ENCODE results near the gene TTPAL. TPM values are rescaled to one million over a fixed set of nuclear protein-coding genes. Genes with fewer than 3 reads are reported as not detected.
"Not testable (repeated sequence)": the region's sequence is repeated elsewhere in the genome, so short reads cannot be mapped to it uniquely, and the experiment has no call there.

Gene TTPAL
- polyA plus RNA-seq, 1 of the 3 experiments (the other 2 are of a cell fraction), result 5.7 TPM

- H3K4me3 ChIP-seq (ENCODE audit: low read depth in 2 of 2, low read length in 1 of 2); H3K36me3 ChIP-seq (replicated peaks in 1 of 2; ENCODE audit: control insufficient read depth in 1 of 2, insufficient read depth in 2 of 2, low read length in 1 of 2); DNase-seq; H3K27me3 ChIP-seq (ENCODE audit: insufficient read depth); H3K9ac ChIP-seq; H3K9me3 ChIP-seq; H3K9me2 ChIP-seq; H3F3A ChIP-seq (replicated peaks; ENCODE audit: insufficient read depth); H3K4me2 ChIP-seq; H4K20me1 ChIP-seq (ENCODE audit: insufficient read depth); POLR2A ChIA-PET; H2AFZ ChIP-seq (ENCODE audit: low read depth); H3K27ac ChIP-seq (ENCODE audit: low read depth in 2 of 2, low read length in 1 of 2): not testable (repeated sequence)
- Histone ChIP-seq H3K4me1 (ENCODE audit: control insufficient read depth in 1 of 2, insufficient read depth in 2 of 2, low read depth in 1 of 2, low read length in 1 of 2) (peaks cover 0 to 15% of the 10 kb centered on the region in 2 experiments; a peak in 2 of 4 replicates), H3K79me2 (ENCODE audit: insufficient read depth) (peaks cover 15% of the 10 kb centered on the region; the same call in 1 of the 2 replicates)
- CTCF ChIA-PET, result interaction anchor here (1.4 to 5.9 kb wide), 9 partner anchors 11 to 256 kb away, joined by 4 to 44 read pairs (median 13); partner anchors contain the start of gene FITM2
- WGBS (ENCODE audit: low lambda C conversion rate), result 82% methylated on average over 9 of the region's 9 CpGs
Measured at GRCh38 chr20:44472283-44472682, 3.4 kb upstream of the TTPAL start.

- H3K4me2 ChIP-seq, result peak overlapping the region; percentile 85
- H3K79me2 ChIP-seq (ENCODE audit: insufficient read depth), result peaks cover 29% of the 10 kb centered on the region; the same call in 1 of the 2 replicates
- ChIA-PET CTCF (interaction anchor here (0.6 to 2.3 kb wide), 12 partner anchors 47 to 285 kb away, joined by 3 to 13 read pairs (median 4); partner anchors contain the start of gene SERINC3), POLR2A (interaction anchor here (0.6 to 1.1 kb wide), 3 partner anchors 10 to 110 kb away, joined by 4 to 9 read pairs (median 6); partner anchors contain the start of gene SERINC3)
- peak overlapping the region; percentile 72 to 89; a peak in 2 of 4 replicates for H3K27ac ChIP-seq (ENCODE audit: low read depth in 2 of 2, low read length in 1 of 2)
- peak; percentile 38 for DNase-seq
- H3F3A ChIP-seq (replicated peaks; ENCODE audit: insufficient read depth), result peaks cover 6% of the 10 kb centered on the region
- no peaks in the 10 kb centered on the region for H4K20me1 ChIP-seq (ENCODE audit: insufficient read depth)
- 18% methylated on average over 2 of the region's 2 CpGs for WGBS (ENCODE audit: low lambda C conversion rate)
- H3K4me1 ChIP-seq (ENCODE audit: control insufficient read depth in 1 of 2, insufficient read depth in 2 of 2, low read depth in 1 of 2, low read length in 1 of 2), result peaks cover 0 to 16% of the 10 kb centered on the region in 2 experiments; a peak in 2 of 4 replicates
- H3K4me3 ChIP-seq (ENCODE audit: low read depth in 2 of 2, low read length in 1 of 2), result peak overlapping the region; percentile 81 to 82
- no peaks in the 10 kb centered on the region for H3K9me3 ChIP-seq
- no peaks in the 10 kb centered on the region for H3K9me2 ChIP-seq
- TF ChIP-seq CTCF (IDR thresholded peaks at IDR 0.05), result no peak
- no peak for TF ChIP-seq USF1 (IDR thresholded peaks at IDR 0.05; ENCODE audit: borderline replicate concordance, low read depth)
- no peak for TF ChIP-seq MEF2A (IDR thresholded peaks at IDR 0.05; ENCODE audit: borderline replicate concordance, low read depth)
- no peak for TF ChIP-seq MXI1 (IDR thresholded peaks at IDR 0.05; ENCODE audit: low read depth, low read length)
- TF ChIP-seq EP300 (IDR thresholded peaks at IDR 0.05; ENCODE audit: borderline replicate concordance in 1 of 2, low read depth in 1 of 2, low read length in 1 of 2), result no peak
- no peak for TF ChIP-seq YY1 (IDR thresholded peaks at IDR 0.05; ENCODE audit: low read depth)
- no peak for TF ChIP-seq GATA2 (CRISPR knock-in tag; IDR thresholded peaks at IDR 0.05)
- TF ChIP-seq USF2 (IDR thresholded peaks at IDR 0.05; ENCODE audit: borderline replicate concordance, low read depth, low read length), result no peak
- no peak for TF ChIP-seq NFIC (IDR thresholded peaks at IDR 0.05; ENCODE audit: borderline replicate concordance)
- no peak for TF ChIP-seq CHD2 (IDR thresholded peaks at IDR 0.05; ENCODE audit: low read length, partially characterized antibody)
- no peak for TF ChIP-seq JUND (IDR thresholded peaks at IDR 0.05)
- TF ChIP-seq REST (IDR thresholded peaks at IDR 0.05; ENCODE audit: low read depth, low read length), result no peak
- no peak for TF ChIP-seq IRF3 (IDR thresholded peaks at IDR 0.05; ENCODE audit: low read depth, low read length)
- no peak for TF ChIP-seq NRF1 (IDR thresholded peaks at IDR 0.05; ENCODE audit: low read depth, low read length)
- no peaks in the 10 kb centered on the region for H3K27me3 ChIP-seq (ENCODE audit: insufficient read depth)
- peaks cover 0 to 4% of the 10 kb centered on the region in 2 experiments for H3K36me3 ChIP-seq (replicated peaks in 1 of 2; ENCODE audit: control insufficient read depth in 1 of 2, insufficient read depth in 2 of 2, low read length in 1 of 2)
- peak overlapping the region; percentile 93 for H2AFZ ChIP-seq (ENCODE audit: low read depth)
- peak overlapping the region; percentile 85 for H3K9ac ChIP-seq
Measured at GRCh38 chr20:44475372-44475693, 341 bp upstream of the TTPAL start.
